HG02852 (cell line): ENCODE results near the gene ADARB2.

Source experiments
- ATAC-seq: cut with Tn5 transposase; IDR thresholded peaks from one replicate; pipeline ENCODE4 v1.9.1; 2021; ENCODE audit warnings: mild to moderate bottlenecking, moderate library complexity; ENCODE audit not compliant: unreplicated experiment

ADARB2 gene

DNA sequence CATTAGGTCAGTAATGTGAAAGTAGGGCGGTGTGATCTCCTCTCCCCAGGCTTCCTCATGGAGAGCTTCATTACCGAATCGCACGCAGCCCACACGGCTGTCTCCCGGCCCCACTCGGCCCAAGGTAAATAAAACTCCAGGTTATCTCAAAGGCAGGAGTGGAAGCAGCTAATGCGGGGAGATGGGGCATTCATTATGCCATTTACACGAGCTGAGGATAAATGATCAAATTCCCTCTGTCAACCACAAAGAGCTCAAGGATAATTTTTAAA, 93.5 kb downstream of the ADARB2 start:
- no peak for ATAC-seq

- peak; percentile 79 for ATAC-seq
These were observed 94.0 kb downstream of the ADARB2 start for GRCh38 chr10:1643161-1643907.

DNA sequence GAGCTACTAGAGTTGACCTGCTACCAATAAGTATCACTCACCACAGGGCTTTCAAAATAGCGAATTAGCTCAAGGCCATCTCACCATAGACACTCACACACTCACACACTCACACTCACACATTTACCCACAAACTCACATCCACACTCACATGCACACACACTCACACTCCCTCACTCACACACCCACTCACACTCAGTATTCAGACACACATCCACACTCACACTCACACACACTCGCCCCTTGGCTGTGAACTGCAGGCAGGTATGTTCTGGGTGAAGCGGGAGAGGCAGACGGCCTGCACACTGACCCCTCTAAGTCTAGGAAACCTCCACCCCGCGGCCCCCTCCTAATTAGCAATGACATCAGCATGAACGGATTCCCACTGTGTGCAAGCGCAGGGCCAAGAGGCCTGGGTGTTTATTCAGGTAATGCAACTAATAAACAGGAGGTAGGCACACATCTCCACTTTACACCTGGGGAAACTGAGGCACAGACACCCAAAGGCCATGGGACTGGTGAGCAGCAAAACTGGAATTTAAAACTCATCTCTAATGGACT, 94.6 kb downstream of the ADARB2 start:
- ATAC-seq, result no peak

- ATAC-seq, result no peak
These were observed 95.9 kb downstream of the ADARB2 start for GRCh38 chr10:1641402-1641801.

GRCh38 chr10:1638889-1639419, 98.4 kb downstream of the ADARB2 start:
- ATAC-seq, result no peak

GRCh38 chr10:1635340-1635739, 102.0 kb downstream of the ADARB2 start:
- ATAC-seq, result no peak

- no peak for ATAC-seq
These were observed 103.1 kb downstream of the ADARB2 start for GRCh38 chr10:1634239-1634638.

DNA sequence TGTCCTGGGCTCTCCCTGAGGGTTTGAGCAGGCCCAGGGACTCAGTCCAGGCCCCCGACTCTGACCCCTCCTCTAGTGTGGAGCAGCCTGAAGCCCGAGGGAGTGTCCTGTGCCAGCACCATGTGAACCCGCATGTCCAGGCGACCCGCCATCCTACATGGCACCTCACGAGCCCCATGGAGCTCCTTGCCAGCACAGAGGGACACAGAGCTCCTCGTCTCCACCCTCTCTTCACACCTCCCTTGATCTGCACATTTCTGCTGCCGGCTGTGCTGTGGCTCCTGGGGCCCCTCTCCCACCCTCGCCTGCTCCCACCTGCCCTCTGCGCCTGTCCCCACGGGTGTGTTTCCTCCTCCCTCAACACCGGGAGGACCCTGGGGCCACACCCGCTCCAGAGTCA, 103.5 kb downstream of the ADARB2 start:
- ATAC-seq, result no peak

- no peak for ATAC-seq
These were observed 104.7 kb downstream of the ADARB2 start for GRCh38 chr10:1632596-1632995.

DNA sequence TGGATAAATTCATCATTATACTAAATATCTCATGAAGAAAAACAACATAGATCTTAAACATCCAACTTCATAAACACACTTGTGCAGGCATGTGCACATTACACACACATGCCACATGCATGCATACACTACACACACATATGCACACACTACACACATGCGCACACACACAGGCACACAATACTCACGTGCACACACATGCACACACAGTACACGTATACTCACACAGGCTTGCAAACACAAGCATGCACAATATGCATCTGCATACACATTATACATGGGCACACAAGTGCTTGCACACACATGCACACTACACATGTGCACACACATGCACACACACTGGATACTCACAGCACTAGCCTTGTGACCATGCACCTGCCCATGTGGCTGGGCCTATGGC, 105.2 kb downstream of the ADARB2 start:
- no peak for ATAC-seq

GRCh38 chr10:1631282-1631681, 106.0 kb downstream of the ADARB2 start:
- no peak for ATAC-seq

GRCh38 chr10:1630304-1630703, 107.0 kb downstream of the ADARB2 start:
- ATAC-seq, result no peak

GRCh38 chr10:1629326-1630198, 107.8 kb downstream of the ADARB2 start:
- ATAC-seq, result no peak

DNA sequence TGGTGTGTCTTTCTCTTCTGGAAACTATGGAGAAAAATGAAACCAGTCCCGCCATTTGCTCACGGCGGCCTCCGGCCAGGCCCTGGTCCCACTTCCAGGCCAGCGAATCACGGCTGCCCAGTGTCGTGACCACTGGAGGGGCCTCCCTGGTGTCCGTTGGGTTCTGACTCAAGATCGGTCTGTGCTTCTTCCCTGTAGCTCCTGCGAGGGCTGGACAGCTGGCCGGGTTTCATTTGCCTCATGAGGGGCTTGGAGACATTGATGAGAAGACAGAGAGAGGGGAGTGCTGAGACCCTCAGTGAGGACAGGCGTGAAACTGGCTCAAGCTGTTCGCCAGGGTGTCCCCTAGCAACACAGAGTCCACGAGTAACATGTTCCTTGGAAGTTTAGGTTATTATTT, 108.6 kb downstream of the ADARB2 start:
- no peak for ATAC-seq

DNA sequence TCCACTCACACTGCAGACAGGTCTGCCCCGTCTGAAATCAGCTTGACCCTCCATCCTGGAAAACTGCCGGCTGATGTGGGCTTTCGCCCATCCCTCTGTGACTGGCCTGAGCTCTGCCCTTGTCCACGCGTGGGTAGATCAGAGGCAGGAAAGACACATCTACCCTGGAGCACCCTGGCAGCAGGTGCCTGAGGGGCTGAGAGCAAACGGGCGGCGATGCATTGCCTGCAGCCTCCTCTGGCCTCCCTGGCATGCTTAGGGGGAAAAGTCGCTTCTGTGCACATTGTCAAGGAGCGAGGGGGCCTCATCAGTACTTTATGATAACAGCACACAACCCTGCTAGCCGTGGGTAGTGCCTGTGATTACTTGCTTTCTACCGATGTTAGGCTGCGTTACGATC, 109.4 kb downstream of the ADARB2 start:
- no peak for ATAC-seq

- ATAC-seq, result no peak
These were observed 110.5 kb downstream of the ADARB2 start for GRCh38 chr10:1626835-1627234.

GRCh38 chr10:1626410-1626809, 110.9 kb downstream of the ADARB2 start:
- ATAC-seq, result no peak

GRCh38 chr10:1625731-1626130, 111.6 kb downstream of the ADARB2 start:
- ATAC-seq, result no peak

DNA sequence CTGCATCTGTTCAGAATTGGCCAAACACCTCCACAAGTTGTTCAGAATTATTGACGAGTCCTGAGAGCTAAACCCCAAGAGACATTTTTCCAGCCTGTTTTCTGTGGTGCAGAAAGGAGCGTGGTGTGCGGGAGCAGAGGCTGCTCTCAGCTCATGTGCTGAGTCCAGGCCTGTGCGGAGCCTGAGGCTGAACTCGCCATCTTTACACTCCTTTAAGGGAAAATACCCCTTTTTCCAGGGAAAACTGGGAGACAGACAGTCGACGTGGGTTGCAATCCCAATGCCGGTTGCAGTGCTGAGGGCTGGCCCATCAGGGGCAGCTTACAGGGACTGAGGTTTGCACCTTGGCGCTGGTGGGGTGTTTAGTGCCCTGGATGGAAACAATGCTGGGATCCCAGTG, 112.2 kb downstream of the ADARB2 start:
- ATAC-seq, result no peak

DNA sequence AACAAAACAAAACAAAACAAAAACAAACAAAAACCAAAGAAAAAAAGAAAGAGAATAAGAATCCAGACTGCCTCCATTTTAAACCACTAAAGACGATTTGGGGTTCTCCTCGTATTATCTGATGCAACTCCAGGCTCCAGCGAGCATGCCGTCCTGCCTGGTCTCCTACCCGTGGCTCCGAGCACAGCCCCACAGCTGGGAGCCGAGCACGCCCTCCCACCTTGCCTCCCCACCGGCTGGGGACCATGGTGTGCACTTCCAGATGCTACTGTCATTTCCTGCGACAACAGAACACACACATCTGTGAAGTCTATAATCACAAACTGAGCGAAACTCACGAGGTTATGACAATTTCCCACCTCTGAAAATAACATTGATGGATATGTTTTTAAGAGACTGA, 113.1 kb downstream of the ADARB2 start:
- no peak for ATAC-seq

DNA sequence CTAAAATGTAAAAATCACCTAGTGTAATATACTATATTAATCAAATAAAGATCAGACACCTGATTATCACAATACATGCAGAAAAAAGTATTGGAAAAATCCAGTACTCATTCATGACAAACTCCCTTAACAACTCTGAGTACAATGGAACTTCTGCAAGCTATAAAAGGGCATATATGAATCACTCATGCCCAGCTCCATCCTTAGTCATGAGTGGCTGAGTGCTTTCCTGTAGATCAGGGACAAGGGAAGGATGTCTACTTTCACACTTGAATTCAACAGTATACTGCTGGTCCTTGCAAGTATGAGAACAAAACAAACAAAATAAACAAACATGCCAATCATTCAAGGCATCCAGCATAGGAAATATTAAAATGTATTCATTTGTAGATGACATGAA, 116.5 kb downstream of the ADARB2 start:
- no peak for ATAC-seq
